Skin of body (tissue), 2 donors: ENCODE results near the gene NAP1L1. TPM values are rescaled to one million over a fixed set of nuclear protein-coding genes. Genes with fewer than 3 reads are reported as not detected.

Experiments
- DNase-seq: peaks from one replicate; lab custom pipeline; 2025; lab: John Stamatoyannopoulos, UW
- total RNA-seq: library from RNA; depleted of rRNA; stranded (reverse); fragments of >200 nt; gene quantifications from one replicate; pipeline ENCODE4 v1.2.3, GENCODE V29; 2014

NAP1L1 gene
- total RNA-seq, 1 donor from 2014 or later: 248 TPM

GRCh38 chr12:76084863-76085519, 506 bp upstream of the NAP1L1 start:
- DNase-seq: peak; percentile 59

GRCh38 chr12:76083246-76083903, 1.1 kb downstream of the NAP1L1 start:
- DNase-seq: no peak

- no peak for DNase-seq
These were observed 2.6 kb downstream of the NAP1L1 start for GRCh38 chr12:76081909-76082308.

- no peak for DNase-seq
These were observed 3.6 kb downstream of the NAP1L1 start for GRCh38 chr12:76080729-76081415.

GRCh38 chr12:76080017-76080728, 4.3 kb downstream of the NAP1L1 start:
- no peak for DNase-seq

GRCh38 chr12:76078748-76079147, 5.7 kb downstream of the NAP1L1 start:
- DNase-seq: no peak

GRCh38 chr12:76075448-76075847, 9.0 kb downstream of the NAP1L1 start:
- no peak for DNase-seq

GRCh38 chr12:76074701-76075336, 9.7 kb downstream of the NAP1L1 start:
- DNase-seq: no peak

GRCh38 chr12:76073561-76073960, 10.9 kb downstream of the NAP1L1 start:
- DNase-seq: no peak

- DNase-seq: no peak
These were observed 11.9 kb downstream of the NAP1L1 start for GRCh38 chr12:76072568-76072967.

GRCh38 chr12:76069339-76069738, 15.1 kb downstream of the NAP1L1 start:
- no peak for DNase-seq

GRCh38 chr12:76065917-76066316, 18.6 kb downstream of the NAP1L1 start:
- DNase-seq: no peak

GRCh38 chr12:76064904-76065303, 19.6 kb downstream of the NAP1L1 start:
- DNase-seq: no peak

GRCh38 chr12:76060111-76060510, 24.4 kb downstream of the NAP1L1 start:
- DNase-seq: no peak

- DNase-seq: no peak
These were observed 27.2 kb downstream of the NAP1L1 start for GRCh38 chr12:76057326-76057725.

- no peak for DNase-seq
These were observed 29.1 kb downstream of the NAP1L1 start for GRCh38 chr12:76055393-76055792.

- no peak for DNase-seq
These were observed 34.8 kb downstream of the NAP1L1 start for GRCh38 chr12:76049575-76050251.

GRCh38 chr12:76047742-76048141, 36.7 kb downstream of the NAP1L1 start:
- no peak for DNase-seq

GRCh38 chr12:76047060-76047459, 37.4 kb downstream of the NAP1L1 start:
- no peak for DNase-seq

- no peak for DNase-seq
These were observed 41.1 kb downstream of the NAP1L1 start for GRCh38 chr12:76043377-76043776.

GRCh38 chr12:76042147-76042546, 42.3 kb downstream of the NAP1L1 start:
- no peak for DNase-seq
